Measurements from ENCODE around the gene RAB5B.

- no peak for TF ChIP-seq POLR2AphosphoS5 (IDR thresholded peaks at IDR 0.05; ENCODE audit: low read depth, low read length)
- no peak for TF ChIP-seq CTCF (IDR thresholded peaks at IDR 0.05 in 2 of 3, conservative IDR thresholded peaks at IDR 0.05 in 1 of 3; ENCODE audit: borderline replicate concordance in 1 of 3, insufficient read depth in 1 of 3, low read depth in 2 of 3, low read length in 2 of 3)
- TF ChIP-seq CBX3 (IDR thresholded peaks at IDR 0.05; ENCODE audit: low read depth) = no peak
- no peak for TF ChIP-seq EGR1 (IDR thresholded peaks at IDR 0.05; ENCODE audit: low read depth)
- TF ChIP-seq FOSL1 (IDR thresholded peaks at IDR 0.05; ENCODE audit: low read depth) = no peak
- no peak for TF ChIP-seq EZH2phosphoT487 (IDR thresholded peaks at IDR 0.05; ENCODE audit: borderline replicate concordance)
- no peak for TF ChIP-seq EZH2 (IDR thresholded peaks at IDR 0.05)
- no peak for TF ChIP-seq CEBPB (IDR thresholded peaks at IDR 0.05; ENCODE audit: low read depth)
- no peak for TF ChIP-seq POLR2A (IDR thresholded peaks at IDR 0.05; ENCODE audit: borderline replicate concordance, extremely low read depth, insufficient read depth, insufficient read length)
- no peak for TF ChIP-seq JUND (IDR thresholded peaks at IDR 0.05)
- no peak for TF ChIP-seq SIN3A (IDR thresholded peaks at IDR 0.05; ENCODE audit: low read depth)
Measured at GRCh38 chr12:55931317-55931779, 42.5 kb upstream of the RAB5B start.
